ENCODE data around the gene WHRN. TPM values are rescaled to one million over a fixed set of nuclear protein-coding genes. Genes with fewer than 3 reads are reported as not detected.

WHRN gene
- total RNA-seq, 1 donor from 2014 or later = 3.1 TPM

- Histone ChIP-seq H3K36me3 (no peaks in the 10 kb centered on the region), H3K4me3 (no peak overlapping the region), H3K9me3 (no peaks in the 10 kb centered on the region), H3K27ac (no peak overlapping the region), H3K27me3 (no peaks in the 10 kb centered on the region), H3K4me1 (peaks cover 5% of the 10 kb centered on the region)
- DNase-seq (no peak), ATAC-seq (no peak)
- no peak for TF ChIP-seq CTCF (IDR thresholded peaks at IDR 0.05)
- intact Hi-C loops (cut with DNase I) = loop anchor here (10.0 kb wide), 1 partner anchor 161 kb away; the partner anchor contains the start of gene TEX53
Observed at GRCh38 chr9:114493521-114494184, 11.6 kb downstream of the WHRN start.

- Histone ChIP-seq H3K27ac (no peak overlapping the region), H3K9me3 (no peaks in the 10 kb centered on the region), H3K36me3 (no peaks in the 10 kb centered on the region), H3K4me3 (no peak overlapping the region), H3K4me1 (peaks cover 5% of the 10 kb centered on the region), H3K27me3 (no peaks in the 10 kb centered on the region)
- DNase-seq (no peak), ATAC-seq (no peak)
- no peak for TF ChIP-seq CTCF (IDR thresholded peaks at IDR 0.05)
- intact Hi-C loops (cut with DNase I) = loop anchor here (10.0 kb wide), 1 partner anchor 162 kb away; the partner anchor contains the start of gene TEX53
Observed at GRCh38 chr9:114492991-114493390, 12.3 kb downstream of the WHRN start.

DNA sequence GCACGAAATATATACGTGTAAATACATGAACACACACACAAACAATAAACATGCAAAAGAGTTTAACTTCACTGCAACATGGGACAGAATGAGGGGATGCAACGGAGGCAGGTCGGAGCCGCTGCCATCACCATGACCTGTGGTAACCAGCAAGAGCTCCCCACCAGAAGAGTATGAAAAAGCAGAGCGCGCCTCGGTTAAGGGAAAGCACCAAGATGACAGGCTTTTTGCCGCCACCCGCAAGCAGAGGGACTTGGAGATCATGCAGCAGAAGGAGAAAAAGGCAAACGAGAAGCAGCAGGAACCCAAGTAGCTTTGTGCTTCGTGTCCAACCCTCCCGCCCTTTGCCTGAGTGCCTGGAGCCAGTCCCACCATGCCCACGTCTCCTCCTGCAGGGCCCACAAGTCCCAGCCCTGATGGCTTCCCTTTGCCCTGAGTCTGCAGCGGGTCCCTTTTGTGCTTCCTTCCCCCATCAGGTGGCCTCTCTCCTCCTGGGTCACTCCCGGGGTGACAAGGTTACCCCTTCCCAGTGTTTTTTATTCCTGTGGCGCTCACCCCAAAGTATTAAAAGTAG is 13.8 kb downstream of the WHRN start:
- intact Hi-C loops (cut with DNase I) = loop anchor here (10.0 kb wide), 1 partner anchor 163 kb away; the partner anchor contains the start of gene TEX53
- Histone ChIP-seq H3K4me1 (no peaks in the 10 kb centered on the region), H3K36me3 (no peaks in the 10 kb centered on the region), H3K27ac (no peak overlapping the region), H3K4me3 (no peak overlapping the region), H3K9me3 (no peaks in the 10 kb centered on the region), H3K27me3 (no peaks in the 10 kb centered on the region)
- TF ChIP-seq CTCF (IDR thresholded peaks at IDR 0.05) = no peak
- ATAC-seq (no peak), DNase-seq (no peak)

DNA sequence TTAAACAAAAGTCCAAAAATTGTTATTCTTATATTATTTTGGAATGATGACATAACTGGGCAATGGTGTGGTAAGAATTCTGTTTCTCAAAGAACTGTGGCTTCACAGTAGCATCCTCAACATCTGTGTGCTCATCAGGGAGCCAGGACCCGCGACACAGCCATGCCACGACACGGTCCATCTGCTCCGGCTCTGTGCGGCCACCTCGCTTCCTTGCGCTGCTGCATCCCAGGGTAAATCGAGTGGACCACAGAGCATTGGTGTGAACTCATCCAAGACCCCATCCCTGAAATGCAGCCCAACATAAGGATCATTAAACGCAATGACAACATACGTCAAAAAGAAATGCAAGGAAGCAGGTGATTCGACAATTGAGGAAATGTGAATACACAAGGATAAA is 15.3 kb downstream of the WHRN start:
- DNase-seq = no peak

GRCh38 chr9:114488398-114489129 is 16.7 kb downstream of the WHRN start:
- intact Hi-C loops (cut with DNase I) = no loop called here
- no peak overlapping the region for H3K4me3 ChIP-seq
- no peaks in the 10 kb centered on the region for H3K27me3 ChIP-seq
- DNase-seq (no peak), ATAC-seq (no peak)
- H3K36me3 ChIP-seq = no peaks in the 10 kb centered on the region
- no peak for TF ChIP-seq CTCF (IDR thresholded peaks at IDR 0.05)
- no peaks in the 10 kb centered on the region for H3K9me3 ChIP-seq
- no peaks in the 10 kb centered on the region for H3K4me1 ChIP-seq
- H3K27ac ChIP-seq = no peak overlapping the region

More for the DNA sequence above, 15.3 kb downstream of the WHRN start:
- no peak overlapping the region for H3K4me3 ChIP-seq
- no peak for ATAC-seq
- intact Hi-C loops (cut with DNase I) = loop anchor here (10.0 kb wide), 1 partner anchor 165 kb away; the partner anchor contains the start of gene TEX53
- no peaks in the 10 kb centered on the region for H3K9me3 ChIP-seq
- no peak overlapping the region for H3K27ac ChIP-seq
- TF ChIP-seq CTCF (IDR thresholded peaks at IDR 0.05) = no peak
- H3K4me1 ChIP-seq = no peaks in the 10 kb centered on the region
- H3K36me3 ChIP-seq = no peaks in the 10 kb centered on the region
- no peaks in the 10 kb centered on the region for H3K27me3 ChIP-seq
